GM12878 (cell line): Measurements from ENCODE around the gene ULBP1.

ENCODE experiments used
- CHD4 ChIP-seq: fragments of 200-600 bp; sonication (generic); IDR thresholded peaks from 2 replicates; pipeline ENCODE4 v1.6.1; 2016; ENCODE audit warnings: mild to moderate bottlenecking
- CUX1 ChIP-seq: IDR thresholded peaks from 2 replicates; pipeline ENCODE4 v1.6.1; 2012; ENCODE audit warnings: improper control_type of control experiment, low read depth, low read length; ENCODE audit not compliant: insufficient replicate concordance
- GABPA ChIP-seq: IDR thresholded peaks from 2 replicates; pipeline ENCODE4 v1.6.1; 2014; ENCODE audit warnings: antibody characterized with exemption, low read depth, mild to moderate bottlenecking, inconsistent platforms
- GATAD2B ChIP-seq: fragments of 450-650 bp; conservative IDR thresholded peaks from 2 replicates; pipeline ENCODE4 v1.6.1; 2017; ENCODE audit warnings: low read depth, mild to moderate bottlenecking, moderate library complexity
- POLR2AphosphoS2 ChIP-seq: IDR thresholded peaks from 2 replicates; pipeline ENCODE4 v1.6.1; 2011; ENCODE audit warnings: low read depth, mild to moderate bottlenecking, low read length, improper control_type of control experiment, moderate library complexity
- POLR2AphosphoS5 ChIP-seq: IDR thresholded peaks from 2 replicates; pipeline ENCODE4 v1.6.1; 2011; ENCODE audit warnings: mild to moderate bottlenecking, low read length, inconsistent platforms
- RBBP5 ChIP-seq: fragments of 200-600 bp; sonication (generic); conservative IDR thresholded peaks from 2 replicates; pipeline ENCODE4 v1.6.1; 2016
- SMC3 ChIP-seq: IDR thresholded peaks from 2 replicates; pipeline ENCODE4 v1.6.1; 2011; ENCODE audit warnings: low read length, improper control_type of control experiment, borderline replicate concordance
- TARDBP ChIP-seq: IDR thresholded peaks from 2 replicates; pipeline ENCODE4 v1.6.1; 2016; ENCODE audit warnings: borderline replicate concordance
- YBX1 ChIP-seq: fragments of 450-650 bp; IDR thresholded peaks from 2 replicates; pipeline ENCODE4 v1.6.1; 2016; ENCODE audit warnings: antibody characterized with exemption
- ZBTB33 ChIP-seq: fragments of 450-650 bp; IDR thresholded peaks from 2 replicates; pipeline ENCODE4 v1.6.1; 2017; ENCODE audit warnings: mild to moderate bottlenecking
- TF ChIP-seq, protein P1 (sequence below), 3 experiments: IDR thresholded peaks in 2 of 3; conservative IDR thresholded peaks in 1 of 3; 2 replicates each; pipeline ENCODE4 v1.5.1; 2011; ENCODE audit warnings: low read depth in 3 of 3, low read length in 3 of 3, mild to moderate bottlenecking in 3 of 3, control low read depth in 2 of 3, moderate library complexity in 2 of 3, inconsistent platforms in 1 of 3, mixed read lengths in 1 of 3; ENCODE audit not compliant: control insufficient read depth in 2 of 3, insufficient read depth in 1 of 3; ENCODE audit errors: extremely low read depth in 1 of 3

DNA sequence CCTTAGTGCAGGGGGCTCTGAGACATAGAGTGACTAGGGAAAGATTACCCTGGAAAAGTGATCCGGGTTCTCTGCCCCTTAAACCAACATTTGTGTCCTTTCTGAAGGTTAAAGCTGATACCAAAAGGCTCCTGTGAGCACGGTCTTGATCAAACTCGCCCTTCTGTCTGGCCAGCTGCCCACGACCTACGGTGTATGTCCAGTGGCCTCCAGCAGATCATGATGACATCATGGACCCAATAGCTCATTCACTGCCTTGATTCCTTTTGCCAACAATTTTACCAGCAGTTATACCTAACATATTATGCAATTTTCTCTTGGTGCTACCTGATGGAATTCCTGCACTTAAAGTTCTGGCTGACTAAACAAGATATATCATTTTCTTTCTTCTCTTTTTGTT is 15.1 kb upstream of the ULBP1 start:
- TF ChIP-seq YBX1 = no peak
- no peak for TF ChIP-seq CHD4
- TF ChIP-seq GABPA = no peak
- TF ChIP-seq, protein P1, sequence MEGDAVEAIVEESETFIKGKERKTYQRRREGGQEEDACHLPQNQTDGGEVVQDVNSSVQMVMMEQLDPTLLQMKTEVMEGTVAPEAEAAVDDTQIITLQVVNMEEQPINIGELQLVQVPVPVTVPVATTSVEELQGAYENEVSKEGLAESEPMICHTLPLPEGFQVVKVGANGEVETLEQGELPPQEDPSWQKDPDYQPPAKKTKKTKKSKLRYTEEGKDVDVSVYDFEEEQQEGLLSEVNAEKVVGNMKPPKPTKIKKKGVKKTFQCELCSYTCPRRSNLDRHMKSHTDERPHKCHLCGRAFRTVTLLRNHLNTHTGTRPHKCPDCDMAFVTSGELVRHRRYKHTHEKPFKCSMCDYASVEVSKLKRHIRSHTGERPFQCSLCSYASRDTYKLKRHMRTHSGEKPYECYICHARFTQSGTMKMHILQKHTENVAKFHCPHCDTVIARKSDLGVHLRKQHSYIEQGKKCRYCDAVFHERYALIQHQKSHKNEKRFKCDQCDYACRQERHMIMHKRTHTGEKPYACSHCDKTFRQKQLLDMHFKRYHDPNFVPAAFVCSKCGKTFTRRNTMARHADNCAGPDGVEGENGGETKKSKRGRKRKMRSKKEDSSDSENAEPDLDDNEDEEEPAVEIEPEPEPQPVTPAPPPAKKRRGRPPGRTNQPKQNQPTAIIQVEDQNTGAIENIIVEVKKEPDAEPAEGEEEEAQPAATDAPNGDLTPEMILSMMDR (IDR thresholded peaks at IDR 0.05 in 2 of 3, conservative IDR thresholded peaks at IDR 0.05 in 1 of 3; ENCODE audit: control insufficient read depth in 2 of 3, extremely low read depth in 1 of 3, insufficient read depth in 1 of 3, low read depth in 3 of 3, low read length in 3 of 3) = no peak
- TF ChIP-seq RBBP5 = no peak
- no peak for TF ChIP-seq CUX1
- TF ChIP-seq TARDBP = no peak
- TF ChIP-seq POLR2AphosphoS2 = no peak
- TF ChIP-seq GATAD2B = no peak
- no peak for TF ChIP-seq SMC3
- no peak for TF ChIP-seq POLR2AphosphoS5
- no peak for TF ChIP-seq ZBTB33
